ENCODE measurements around the gene TIMM8A.
"Not testable (repeated sequence)": the region's sequence is repeated elsewhere in the genome, so short reads cannot be mapped to it uniquely, and the experiment has no call there.

TIMM8A gene

GRCh38 chrX:101359966-101360365, 11.4 kb upstream of the TIMM8A start:
- DNase-seq (ENCODE audit: low spot score) = no peak

- DNase-seq (ENCODE audit: low spot score) = peak; percentile 55
Observed at GRCh38 chrX:101357166-101357795, 8.7 kb upstream of the TIMM8A start.

- DNase-seq (ENCODE audit: low spot score) = no peak
Observed at GRCh38 chrX:101349193-101349562, 636 bp upstream of the TIMM8A start.

DNA sequence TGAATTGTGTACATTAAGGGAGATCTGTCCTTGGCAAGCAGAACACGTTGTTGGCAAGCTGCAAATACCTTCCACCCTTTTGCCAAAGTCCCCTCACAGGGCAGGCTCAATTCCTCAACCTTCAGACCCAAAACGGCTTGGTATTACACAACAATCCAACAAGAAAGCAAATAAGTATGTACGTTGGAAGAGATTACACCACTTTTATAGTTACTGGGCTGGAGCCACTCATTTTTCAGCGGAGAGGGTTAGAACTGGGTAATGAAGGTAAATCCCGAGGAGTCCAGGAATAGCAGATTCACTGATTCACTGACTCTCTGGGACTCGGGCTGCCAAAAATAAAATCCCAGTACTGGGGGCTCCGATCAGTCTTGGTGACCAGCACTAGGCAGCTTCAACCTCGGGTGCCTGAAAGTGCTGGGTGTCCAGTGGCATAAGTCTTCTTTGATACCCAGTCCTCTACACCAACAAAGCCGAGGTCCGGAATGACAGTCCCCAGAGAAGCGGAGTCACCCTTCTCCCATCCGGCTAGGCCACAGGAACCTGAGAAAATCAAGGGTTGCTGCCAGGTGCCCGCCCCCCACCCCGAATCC, 587 bp downstream of the TIMM8A start:
- DNase-seq (ENCODE audit: low spot score) = peak; percentile 16

DNA sequence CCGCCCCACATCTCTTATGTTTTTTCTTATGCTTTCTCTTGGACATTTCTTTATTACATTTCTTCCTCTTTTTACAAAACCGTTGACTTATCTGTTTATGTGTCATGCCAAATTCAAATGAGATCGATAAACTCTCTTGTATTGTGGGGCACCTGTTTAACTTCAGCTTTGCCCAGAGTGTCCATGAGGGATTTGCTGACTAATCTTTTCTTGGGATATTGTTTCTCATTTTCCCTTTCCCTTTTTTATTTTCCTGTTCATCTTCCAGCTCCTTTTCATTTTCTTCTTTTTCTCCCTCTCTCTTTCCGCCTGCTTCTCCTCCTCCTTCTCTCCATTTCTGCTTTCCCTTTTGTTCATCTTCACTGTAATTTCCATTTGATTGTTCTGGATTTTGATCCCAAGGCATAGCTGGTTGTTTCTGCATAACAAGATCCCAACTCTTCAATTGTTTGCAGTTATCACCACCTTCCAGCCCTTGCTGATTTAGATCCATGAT, 10.7 kb downstream of the TIMM8A start:
- no peak for DNase-seq (ENCODE audit: low spot score)

DNA sequence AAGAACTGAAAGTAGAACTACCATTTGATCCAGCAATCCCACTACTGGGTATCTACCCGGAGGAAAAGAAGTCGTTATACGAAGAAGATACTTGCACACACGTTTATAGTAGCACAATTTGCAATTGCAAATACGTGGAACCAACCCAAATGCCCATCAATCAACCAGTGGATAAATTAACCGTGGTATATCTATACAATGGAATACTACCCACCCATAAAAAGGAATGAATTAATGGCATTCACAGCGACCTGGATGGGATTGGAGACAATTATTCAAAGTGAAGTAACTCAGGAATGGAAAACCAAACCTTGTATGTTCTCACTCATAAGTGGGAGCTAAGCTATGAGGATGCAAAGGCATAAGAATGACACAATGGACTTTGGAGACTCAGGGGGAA, 14.2 kb downstream of the TIMM8A start:
- DNase-seq (ENCODE audit: low spot score) = not testable (repeated sequence)

GRCh38 chrX:101326600-101326999, 21.9 kb downstream of the TIMM8A start:
- not testable (repeated sequence) for DNase-seq (ENCODE audit: low spot score)

DNA sequence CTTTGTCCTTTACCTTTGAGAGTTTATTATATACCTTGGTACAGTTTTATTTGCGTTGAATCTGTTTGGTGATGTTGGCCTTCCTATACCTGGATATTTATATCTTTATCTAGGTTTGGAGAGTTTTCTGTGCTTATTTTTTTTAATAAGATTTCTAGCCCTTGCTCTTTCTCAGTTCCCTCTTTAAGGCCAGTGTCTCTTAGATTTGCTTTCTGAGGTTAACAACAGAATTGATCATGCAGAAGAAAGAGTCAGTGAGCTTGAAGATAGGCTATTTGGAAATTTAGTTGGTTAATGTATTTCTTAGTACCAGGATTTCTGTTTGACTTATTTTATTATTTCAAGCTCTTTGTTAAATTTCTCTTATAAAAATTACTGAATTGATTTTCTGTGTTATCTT, 44.8 kb downstream of the TIMM8A start:
- no peak for DNase-seq (ENCODE audit: low spot score)

Data from hematopoietic multipotent progenitor cell treated with erythropoietin and hydrocortisone succinate and interleukin-3 and kit ligand, for 17 days (in vitro differentiated cells).